Activated CD8-positive, alpha-beta memory T cell treated with anti-CD3 and anti-CD28 coated beads for 48 hours (primary cell): Measurements from ENCODE around the gene PDPK1.

Source experiments
- DNase-seq, 3 experiments: peaks; one replicate each; pipeline ENCODE4 v3.0.0-alpha.2; 2020; ENCODE audit warnings: low read depth in 2 of 3, low spot score in 2 of 3

PDPK1 gene

DNA sequence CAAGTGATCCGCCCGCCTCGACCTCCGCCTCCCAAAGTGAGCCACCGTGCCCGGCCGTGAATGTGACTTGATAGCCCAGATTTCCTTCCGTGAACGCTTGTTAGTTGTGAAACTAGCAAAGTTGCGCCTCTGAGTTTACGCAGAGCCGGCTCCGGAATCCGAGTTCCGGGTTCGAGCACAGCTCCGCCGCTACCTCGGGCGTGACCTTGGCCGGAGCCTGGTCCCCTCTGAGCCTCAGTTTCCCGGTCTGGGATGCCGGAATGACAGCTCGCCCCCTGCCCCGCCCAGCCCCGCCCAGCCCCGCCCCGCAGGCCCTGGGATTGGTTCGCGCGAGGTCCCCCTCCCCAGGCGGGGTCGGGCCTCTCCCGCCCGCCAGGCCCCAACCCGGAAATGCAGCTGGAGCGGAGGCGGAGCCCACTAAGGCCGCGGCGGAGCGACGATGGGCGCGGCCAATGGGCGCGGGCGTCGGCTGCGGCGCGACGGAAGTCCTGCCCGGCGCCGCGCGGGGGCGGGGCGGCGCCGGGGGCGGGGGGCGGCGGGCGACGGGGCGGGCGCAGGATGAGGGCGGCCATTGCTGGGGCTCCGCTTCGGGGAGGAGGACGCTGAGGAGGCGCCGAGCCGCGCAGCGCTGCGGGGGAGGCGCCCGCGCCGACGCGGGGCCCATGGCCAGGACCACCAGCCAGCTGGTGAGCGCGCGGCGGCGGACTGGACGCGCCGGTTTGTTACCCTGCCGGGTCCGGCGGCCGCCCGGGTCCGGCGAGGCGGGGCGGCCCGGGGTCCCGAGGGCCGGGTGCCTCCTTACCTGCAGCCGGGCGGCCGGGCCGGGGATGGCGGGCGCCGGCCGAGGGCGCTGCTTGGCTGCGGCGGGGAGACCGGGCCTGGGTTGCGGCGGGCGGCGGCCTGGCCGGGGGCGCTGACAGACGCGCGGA lies at the start of gene PDPK1:
TSS of gene PDPK1 (plus strand) at position 571 of the 929 bp plus-strand sequence. CDS start at position 663, 92 bp downstream.
- DNase-seq: peak; percentile 76 to 92 (median 85)

DNA sequence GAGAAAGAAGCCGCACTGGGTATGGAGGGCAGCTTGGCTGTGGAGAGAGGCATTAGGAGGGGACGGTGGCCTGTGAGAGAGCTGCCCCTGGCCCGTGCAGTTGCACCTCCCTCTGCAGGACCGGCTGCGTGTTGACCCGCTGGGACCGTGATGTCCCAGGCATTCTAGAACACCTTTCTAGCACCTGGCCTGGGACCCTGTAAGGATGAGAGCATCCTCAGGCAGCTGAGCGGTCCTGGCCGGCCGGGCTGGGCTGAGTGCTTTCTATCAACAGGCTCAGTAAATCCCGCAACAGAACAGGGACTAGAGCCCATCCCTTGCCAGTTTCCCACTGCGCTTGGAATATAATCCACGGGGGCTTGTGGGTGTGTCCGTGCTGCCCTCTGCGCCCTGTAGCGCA lies 48.2 kb upstream of the PDPK1 start:
- DNase-seq: no peak

DNA sequence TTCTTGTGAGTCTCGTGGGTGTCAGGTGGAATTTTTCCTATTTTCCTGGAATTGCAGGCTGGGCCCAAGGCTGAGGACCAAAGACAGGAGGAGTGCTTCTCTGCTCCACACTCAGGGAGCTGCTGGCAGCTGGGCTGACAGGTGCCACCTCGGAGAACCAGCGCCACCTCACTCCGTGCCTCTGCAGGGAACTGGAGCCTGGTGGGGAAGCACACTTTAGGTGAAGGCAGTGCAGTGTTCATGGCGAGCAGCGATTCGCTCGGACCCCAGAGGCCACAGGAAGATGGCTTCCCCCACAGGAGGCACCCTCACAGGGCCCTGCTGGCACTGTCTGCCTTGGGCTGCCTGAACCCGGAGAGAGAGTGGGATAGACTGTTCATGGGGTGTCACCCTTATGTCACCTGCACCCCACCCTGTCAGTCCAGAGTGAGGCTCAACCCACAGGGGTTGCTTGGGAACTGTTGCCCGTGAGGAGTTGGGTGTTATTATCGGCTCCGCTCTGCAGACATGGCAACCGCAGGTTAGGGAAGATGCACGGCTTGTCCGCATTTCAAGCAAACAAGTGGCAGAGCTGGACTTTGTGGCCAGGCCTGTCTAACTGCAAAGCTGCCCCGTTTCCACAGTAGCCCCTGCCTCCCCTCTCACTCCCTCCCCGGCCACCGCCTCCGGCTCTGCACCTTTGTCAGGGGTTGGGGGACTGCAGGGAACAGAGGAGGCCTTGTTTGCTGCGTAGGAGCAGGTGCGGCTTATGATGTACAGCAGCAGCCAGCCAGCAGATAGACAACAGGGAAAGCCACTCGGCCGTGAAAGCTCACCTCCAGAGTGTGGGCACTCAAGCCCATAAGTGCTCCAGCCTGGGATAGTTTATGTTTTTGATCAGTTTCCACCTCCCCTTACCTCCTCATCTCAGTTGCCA lies 47.4 kb upstream of the PDPK1 start:
- no peak for DNase-seq

DNA sequence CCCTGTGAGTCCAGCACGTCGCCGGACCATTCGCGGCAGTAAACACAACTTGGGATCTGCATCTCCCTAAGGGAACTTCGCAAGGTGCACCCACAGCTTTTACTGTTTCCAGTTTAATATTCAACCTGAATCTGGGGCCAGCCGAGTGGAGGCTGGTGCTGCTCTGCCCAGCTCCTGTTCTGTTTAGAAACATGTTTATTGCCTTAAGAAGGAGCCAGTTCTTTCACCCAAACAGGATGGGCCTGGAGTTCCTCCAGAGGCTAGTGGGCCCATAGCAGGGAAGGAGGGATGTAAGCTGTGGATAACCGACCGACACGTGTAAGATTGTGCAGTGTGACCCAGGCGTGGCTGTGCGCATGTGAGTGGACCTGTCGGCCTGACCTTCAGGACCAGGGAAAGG lies 45.5 kb upstream of the PDPK1 start:
- DNase-seq: no peak

DNA sequence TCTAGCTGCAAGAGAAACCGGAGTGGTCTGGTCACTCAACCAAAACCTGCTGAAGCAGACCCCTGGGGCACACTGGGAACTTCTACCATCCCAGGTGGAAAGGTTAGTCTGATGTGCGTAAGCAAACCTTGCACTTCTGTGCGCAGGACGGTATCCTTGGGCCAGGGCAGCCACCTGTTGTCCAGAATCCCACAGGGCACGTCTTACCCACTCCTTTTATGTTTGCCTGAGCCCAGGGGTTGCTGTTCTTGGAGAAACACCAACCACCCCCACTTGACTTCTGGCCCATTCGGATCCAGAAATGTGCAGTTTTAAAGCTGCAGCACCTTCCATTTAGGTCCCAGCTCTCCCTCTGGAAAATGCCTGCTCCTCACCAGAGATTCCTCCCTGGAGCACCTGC lies 44.2 kb upstream of the PDPK1 start:
- no peak for DNase-seq

DNA sequence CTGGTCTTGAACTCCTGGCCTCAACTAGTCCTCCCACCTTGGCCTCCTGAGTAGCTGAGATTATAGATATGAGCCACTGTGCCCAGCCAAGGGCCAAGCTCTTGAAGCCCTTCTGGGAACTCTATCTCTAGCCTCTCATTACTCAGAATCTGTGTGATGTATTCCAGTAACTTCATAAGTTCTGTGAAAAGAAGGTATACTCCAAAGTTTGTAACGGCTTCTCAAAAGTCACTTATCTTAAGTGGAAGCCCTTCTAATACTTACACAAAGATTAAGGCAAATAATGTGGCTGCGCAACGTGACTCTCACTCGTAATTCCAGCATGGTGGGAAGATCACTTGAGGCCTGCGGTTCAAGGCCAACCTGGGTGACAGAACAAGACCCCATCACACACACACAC lies 43.2 kb upstream of the PDPK1 start:
- no peak for DNase-seq

DNA sequence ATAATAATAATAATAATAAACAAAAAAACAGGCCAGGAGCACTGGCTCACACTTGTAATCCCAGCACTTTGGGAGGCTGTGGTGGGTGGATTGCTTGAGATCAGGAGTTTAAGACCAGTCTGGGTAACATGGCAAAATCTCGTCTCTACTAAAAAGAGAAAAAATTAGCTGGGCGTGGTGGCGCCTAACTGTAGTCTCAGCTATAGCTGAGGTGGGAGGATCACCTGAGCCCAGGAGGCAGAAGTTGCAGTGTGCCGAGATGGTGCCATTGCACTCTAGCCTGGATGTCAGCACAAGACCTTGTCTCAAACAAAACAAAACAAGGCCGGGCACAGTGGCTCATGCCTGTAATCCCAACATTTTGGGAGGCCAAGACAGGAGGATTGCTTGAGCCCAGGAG lies 42.8 kb upstream of the PDPK1 start:
- DNase-seq: no peak

DNA sequence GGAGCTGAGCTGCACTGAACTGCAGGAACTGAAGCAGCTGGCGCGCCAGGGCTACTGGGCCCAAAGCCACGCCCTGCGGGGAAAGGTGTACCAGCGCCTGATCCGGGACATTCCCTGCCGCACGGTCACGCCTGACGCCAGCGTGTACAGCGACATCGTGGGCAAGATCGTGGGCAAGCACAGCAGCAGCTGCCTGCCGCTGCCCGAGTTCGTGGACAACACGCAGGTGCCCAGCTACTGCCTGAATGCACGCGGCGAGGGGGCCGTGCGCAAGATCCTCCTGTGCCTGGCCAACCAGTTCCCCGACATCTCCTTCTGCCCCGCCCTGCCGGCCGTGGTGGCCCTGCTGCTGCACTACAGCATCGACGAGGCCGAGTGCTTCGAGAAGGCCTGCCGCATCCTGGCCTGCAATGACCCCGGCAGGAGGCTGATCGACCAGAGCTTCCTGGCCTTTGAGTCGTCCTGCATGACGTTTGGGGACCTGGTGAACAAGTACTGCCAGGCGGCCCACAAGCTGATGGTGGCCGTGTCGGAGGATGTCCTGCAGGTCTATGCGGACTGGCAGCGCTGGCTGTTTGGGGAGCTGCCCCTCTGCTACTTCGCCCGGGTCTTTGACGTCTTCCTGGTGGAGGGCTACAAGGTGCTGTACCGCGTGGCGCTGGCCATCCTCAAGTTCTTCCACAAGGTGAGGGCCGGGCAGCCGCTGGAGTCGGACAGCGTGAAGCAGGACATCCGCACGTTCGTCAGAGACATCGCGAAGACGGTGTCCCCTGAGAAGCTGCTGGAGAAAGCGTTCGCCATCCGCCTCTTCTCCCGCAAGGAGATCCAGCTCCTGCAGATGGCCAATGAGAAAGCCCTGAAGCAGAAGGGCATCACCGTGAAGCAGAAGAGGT lies 41.4 kb upstream of the PDPK1 start:
- DNase-seq: no peak

DNA sequence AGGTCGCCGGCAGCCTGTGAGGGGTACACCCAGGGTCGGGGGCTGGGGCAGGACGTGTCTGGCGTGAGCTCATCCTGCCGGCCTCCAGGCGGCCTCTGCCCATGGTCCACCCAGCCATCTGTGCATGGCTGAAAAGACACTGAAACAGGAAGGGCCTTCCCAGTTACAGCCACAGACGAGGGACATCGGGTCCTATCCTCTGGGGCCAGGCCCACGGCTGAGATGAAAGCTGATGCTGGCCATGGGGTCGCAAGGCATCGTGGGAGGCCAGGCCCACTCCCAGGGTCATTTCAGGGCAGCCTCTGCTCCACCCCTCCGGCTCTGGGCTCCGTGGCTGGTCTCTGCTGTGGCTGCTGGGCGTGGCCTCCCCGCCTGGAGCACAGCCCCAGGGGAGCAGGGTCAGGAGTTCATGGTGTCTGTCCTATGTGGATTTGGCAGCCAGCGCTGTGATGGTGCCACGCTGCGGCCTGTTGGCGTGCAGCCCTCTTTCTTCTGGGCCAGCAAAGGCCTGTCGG lies 40.6 kb upstream of the PDPK1 start:
- no peak for DNase-seq

DNA sequence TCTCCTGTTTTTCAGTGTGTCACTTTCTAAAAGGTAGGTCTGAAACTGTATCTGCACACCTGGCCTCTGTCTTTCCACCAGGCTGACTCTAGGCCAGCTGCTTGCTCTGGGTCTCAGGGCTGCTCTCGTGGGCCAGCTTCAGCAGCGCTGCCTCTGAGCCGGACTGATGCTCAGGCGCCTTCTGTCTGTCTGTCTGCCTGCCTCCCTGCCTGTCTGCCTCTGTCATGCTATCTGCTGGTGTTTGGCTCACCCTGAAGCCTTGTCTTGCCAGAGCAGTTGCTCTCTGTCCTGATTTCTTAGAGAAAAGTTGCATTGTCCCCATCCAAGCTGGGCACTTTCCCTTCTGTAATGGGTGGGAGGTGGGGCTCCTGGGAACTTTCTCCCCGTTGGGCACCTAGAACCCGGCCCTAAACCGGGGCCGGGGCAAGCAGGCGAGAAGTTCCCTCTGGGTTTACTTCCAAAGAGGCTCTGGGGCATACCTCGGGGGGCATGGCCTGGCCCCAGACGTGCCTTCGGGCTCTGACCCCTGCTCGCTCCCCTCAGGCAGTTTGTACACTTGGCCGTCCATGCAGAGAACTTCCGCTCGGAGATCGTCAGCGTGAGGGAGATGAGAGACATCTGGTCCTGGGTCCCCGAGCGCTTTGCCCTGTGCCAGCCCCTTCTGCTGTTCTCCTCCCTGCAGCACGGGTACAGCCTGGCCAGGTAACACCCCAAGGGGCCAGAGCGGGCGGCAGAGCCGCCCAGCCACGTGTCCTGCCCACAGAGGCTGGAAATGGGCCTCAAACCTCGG lies 39.9 kb upstream of the PDPK1 start:
- no peak for DNase-seq

DNA sequence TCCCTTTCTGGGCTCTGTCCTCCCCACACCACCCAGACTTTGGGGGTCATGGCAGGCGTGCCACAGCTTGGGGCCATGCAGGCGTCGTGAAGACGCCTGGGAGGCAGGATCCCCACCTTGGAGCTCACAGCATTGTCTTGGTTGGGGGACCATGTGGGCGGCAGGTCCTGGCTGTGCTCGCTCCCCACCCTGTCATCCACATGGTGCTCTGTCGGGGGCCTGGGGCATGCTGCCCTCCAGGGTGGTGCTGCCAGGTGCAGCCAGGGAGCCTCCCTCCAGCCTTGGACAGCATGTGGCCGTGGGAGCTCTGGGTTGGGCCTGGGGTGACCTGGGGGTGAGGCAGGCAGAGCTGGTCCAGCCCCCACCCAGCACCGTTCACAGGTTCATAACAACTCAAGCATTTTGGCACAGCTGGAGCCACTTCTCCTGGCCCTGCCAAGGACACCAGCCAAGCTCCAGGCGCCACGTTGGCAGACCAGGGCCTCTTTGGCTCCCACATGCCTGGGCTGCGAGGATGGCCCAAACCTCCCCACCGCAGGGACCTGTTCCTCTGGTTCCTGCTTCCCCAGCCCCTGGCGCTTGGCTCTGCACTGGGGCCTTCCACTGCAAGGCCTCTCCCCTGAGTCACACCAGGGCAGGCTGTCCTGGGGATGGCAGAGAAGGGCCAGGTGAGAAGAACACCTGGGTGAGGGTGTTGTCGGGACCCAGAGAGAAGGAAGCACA lies 39.1 kb upstream of the PDPK1 start:
- no peak for DNase-seq

DNA sequence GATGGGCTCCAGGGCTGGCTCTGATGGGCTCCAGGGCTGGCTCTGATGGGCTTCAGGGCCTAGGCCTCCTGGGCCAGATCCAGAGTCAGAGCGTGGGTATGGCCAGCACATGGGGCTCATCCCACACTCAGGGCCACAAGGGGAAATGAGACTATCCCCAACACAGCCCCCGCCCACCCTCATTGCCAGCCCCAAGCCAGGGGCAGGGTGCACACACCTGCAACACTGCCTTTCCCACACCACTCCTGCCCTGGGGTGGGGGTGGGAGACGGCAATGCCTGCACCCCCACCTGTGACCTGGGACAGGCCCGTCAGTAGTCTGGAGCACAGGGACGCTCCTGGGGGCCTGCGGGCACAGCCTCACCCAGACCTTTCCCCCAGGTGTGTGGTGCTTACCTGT lies 38.4 kb upstream of the PDPK1 start:
- no peak for DNase-seq

DNA sequence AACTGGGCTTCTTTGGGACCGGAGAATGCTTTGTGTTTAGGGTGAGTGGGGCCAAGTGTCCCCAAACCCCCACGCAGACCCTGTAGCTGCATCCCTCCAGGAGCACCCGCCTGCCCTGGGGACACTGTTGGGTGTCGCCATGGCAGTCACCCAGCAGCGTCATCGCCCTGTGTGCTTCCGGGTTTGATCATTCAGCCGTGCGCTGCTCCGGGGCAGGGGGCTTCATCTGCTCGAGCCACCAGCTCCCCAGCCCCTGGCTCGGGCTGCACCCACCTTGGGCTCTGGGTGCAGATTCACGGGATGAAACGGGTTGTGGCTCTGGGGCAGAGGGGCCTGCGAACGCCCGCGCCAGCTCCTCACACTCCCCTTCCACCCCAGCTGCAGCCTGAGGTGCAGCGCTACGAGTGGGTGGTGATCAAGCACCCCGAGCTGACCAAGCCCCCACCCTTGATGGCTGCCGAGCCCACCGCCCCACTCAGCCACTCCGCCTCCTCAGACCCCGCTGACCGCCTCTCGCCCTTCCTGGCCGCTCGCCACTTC lies 37.9 kb upstream of the PDPK1 start:
- no peak for DNase-seq

DNA sequence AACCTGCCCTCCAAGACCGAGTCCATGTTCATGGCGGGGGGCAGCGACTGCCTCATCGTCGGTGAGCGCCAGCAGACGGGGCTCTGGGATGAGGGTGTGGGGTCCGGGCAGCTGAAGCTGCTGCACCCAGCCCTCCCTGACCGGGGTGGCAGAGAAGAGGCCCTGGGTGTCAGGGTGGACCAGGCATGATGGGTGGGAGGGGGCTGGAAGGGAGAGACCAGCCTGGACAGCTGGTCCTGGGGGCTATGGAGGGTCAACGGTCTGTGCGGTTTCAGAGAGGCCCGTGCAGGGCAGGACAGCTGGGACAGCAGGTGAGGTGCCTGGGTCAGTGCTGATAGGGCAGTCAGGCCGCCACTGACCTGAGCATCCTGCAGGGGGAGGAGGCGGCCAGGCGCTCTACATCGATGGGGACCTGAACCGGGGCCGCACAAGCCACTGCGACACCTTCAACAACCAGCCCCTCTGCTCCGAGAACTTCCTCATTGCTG lies 37.3 kb upstream of the PDPK1 start:
- DNase-seq: no peak

DNA sequence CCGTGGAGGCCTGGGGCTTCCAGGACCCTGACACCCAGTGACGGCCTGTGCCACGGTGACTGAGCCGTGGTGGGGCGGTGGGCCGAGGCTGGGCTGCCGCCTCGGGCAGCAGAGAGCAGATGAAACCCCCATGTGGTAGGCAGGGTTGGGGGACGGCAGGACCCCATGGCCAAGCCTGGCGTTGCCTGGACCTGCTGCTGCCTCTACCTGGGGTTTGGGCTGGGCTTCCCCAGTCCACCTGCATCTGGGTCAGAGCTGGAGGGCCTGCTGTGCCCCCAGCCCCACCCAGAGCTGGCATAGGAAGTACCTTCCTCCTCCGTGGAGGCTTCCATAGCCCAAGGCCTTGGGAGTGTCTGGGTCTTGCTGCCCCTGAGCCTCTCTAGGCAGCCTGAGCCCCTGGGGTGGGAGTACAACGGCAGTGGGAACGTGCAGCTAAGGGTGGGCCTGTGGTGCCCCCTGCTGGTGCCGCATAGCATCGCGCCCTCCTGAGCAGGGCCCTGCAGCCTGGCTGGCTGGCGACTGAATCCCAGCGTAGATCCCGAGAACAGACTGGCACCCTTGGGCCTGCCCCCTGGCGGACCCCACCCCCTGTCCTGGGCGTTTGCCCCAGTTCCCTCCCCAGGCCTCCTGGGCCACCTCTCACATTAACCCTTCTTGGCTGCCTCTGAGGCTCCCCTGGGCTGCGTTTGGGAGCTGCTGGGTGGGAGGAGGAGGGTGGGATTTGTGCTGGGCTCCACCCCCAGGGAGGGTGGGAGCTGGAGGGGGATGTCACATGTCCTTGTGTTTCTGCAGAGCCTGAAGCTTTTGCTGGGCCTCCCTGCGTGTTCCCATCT lies 36.7 kb upstream of the PDPK1 start:
- peak; percentile 59 to 82 (median 74) for DNase-seq

DNA sequence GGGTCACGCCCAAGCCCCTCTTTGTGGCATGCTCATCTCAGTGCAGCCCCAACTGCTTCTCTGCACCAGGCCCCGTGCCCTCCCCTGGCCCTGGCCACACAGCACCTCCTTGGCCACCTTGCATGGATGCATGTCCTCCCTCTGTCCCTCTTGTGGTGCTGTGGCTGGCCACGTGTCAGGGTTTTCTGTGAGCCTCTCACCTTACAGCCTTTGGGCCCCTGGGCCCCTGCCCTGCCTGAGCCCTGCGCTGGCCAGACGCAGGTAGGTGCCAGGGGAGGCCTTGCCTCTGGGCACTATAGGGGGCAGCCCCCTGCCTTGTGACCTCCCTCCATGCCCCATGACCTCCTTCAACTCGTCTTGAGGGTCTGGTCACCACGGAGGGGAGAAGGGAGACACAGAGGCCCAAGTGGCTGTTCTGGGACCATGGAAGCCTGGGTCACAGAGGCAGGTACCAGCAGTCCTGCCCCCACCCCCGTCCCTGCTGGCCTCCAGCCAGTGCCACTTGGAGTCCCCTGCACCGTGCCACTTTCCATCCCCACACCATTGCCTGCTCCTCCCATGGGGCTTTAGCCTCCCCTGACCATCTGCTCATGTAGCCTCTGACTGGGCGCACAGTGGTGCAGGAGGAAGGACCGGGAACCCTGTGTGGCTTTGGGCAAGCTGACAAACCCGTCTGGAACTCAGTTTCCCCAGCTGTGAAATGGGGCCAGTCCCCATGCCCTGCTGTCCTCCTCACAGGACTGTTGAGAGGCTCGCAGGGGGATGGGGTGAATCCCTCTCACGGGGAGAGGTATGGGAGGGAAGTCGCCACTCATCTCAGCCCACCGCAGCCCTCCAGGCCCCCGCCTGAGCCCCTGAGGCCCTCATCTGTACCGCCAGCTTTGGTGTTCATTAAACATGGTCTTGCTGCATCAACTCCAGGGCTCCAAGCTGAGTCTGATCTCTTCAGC lies 35.6 kb upstream of the PDPK1 start:
- DNase-seq: no peak

DNA sequence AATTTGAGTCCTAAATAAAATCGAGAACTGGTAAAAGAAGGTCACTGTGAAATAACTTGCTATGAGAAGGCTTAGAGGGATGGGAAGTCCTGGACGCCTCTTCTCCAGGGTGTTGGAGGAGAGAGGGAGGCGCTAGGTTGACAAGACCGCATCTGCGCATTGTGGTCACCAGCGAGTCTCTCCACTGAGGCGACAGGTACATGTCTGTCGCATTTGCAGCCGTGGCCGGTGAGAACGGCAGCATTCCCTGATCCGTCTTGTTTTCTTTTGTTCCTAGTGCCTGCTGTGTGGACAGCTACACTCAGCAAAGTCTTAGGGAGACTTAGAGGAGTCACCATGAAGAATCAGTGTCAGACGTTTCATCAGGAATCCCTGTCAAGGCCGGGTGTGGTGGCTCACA lies 32.1 kb upstream of the PDPK1 start:
- no peak for DNase-seq
